PC-3 (cell line): Measurements from ENCODE around the gene FKBP1A. TPM values are rescaled to one million over a fixed set of nuclear protein-coding genes. Genes with fewer than 3 reads are reported as not detected.
A peak's percentile ranks its signal among the peaks of the same experiment; 100 is the strongest.

ENCODE experiments used
- ATAC-seq: fragments of 200-7000 bp; cut with Tn5 transposase; 2 replicates; pipeline ENCODE4 v1.9.1; 2020; ENCODE audit warnings: mild to moderate bottlenecking, moderate library complexity
- BruUV-seq: library from RNA; stranded (reverse); fragments of 400-500 nt; replicated peaks from 2 replicates; lab custom pipeline; 2021; lab: Mats Ljungman, UMichigan
- CTCF ChIA-PET: fragments of 300-600 bp; sonication (Branson Sonifier 250); formaldehyde crosslinking; loops from one replicate; lab custom pipeline; 2022; ENCODE audit warnings: antibody characterized with exemption; lab: Charles Lee
- POLR2A ChIA-PET: fragments of 300-600 bp; sonication (Branson Sonifier 250); formaldehyde crosslinking; loops from one replicate; lab custom pipeline; 2022; ENCODE audit warnings: antibody characterized with exemption; ENCODE audit not compliant: unreplicated experiment; lab: Charles Lee
- DNase-seq: peaks from one replicate; pipeline ENCODE4 v3.0.0-alpha.2; 2015
- H2AFZ ChIP-seq: fragments of 300-600 bp; sonication (generic); 2 replicates; pipeline ENCODE4 v1.6.0; 2016; ENCODE audit warnings: antibody characterized with exemption, low read length
- H3F3A ChIP-seq: fragments of 300-600 bp; sonication (generic); one replicate; pipeline ENCODE4 v1.6.0; 2017; ENCODE audit warnings: antibody characterized with exemption, low read length, control low read depth, mild to moderate bottlenecking; ENCODE audit not compliant: unreplicated experiment
- H3K27ac ChIP-seq: fragments of 300-600 bp; sonication (generic); 2 replicates; pipeline ENCODE4 v1.5.1; 2016; ENCODE audit warnings: mild to moderate bottlenecking, low read length
- H3K27me3 ChIP-seq: fragments of 300-600 bp; sonication (generic); 2 replicates; pipeline ENCODE4 v1.6.1; 2016; ENCODE audit warnings: low read length, mixed read lengths
- H3K36me3 ChIP-seq: fragments of 300-600 bp; sonication (generic); 2 replicates; pipeline ENCODE4 v1.6.1; 2016; ENCODE audit warnings: low read depth, mixed run types, low read length, mixed read lengths
- H3K4me1 ChIP-seq: fragments of 300-600 bp; sonication (generic); 2 replicates; pipeline ENCODE4 v1.5.1; 2016; ENCODE audit warnings: low read length; ENCODE audit not compliant: insufficient read depth
- H3K4me2 ChIP-seq: fragments of 300-600 bp; sonication (generic); 2 replicates; pipeline ENCODE4 v1.6.0; 2016; ENCODE audit warnings: low read length
- H3K4me3 ChIP-seq: fragments of 300-600 bp; sonication (generic); 2 replicates; pipeline ENCODE4 v1.5.1; 2016; ENCODE audit warnings: mild to moderate bottlenecking, low read length, mixed read lengths
- H3K79me2 ChIP-seq: fragments of 300-600 bp; sonication (generic); 2 replicates; pipeline ENCODE4 v1.6.1; 2017; ENCODE audit warnings: low read length, mixed read lengths
- H3K9ac ChIP-seq: fragments of 300-600 bp; sonication (generic); 2 replicates; pipeline ENCODE4 v1.6.0; 2016; ENCODE audit warnings: mild to moderate bottlenecking, low read length
- H3K9me2 ChIP-seq: fragments of 300-600 bp; sonication (generic); replicated peaks from 2 replicates; pipeline ENCODE4 v1.6.1; 2016; ENCODE audit warnings: mixed run types, low read length, mixed read lengths
- H3K9me3 ChIP-seq: fragments of 300-600 bp; sonication (generic); 2 replicates; pipeline ENCODE4 v1.6.1; 2016; ENCODE audit warnings: low read length, mixed read lengths
- H4K20me1 ChIP-seq: fragments of 300-600 bp; sonication (generic); 2 replicates; pipeline ENCODE4 v1.6.1; 2016; ENCODE audit warnings: low read length, mixed read lengths
- CTCF ChIP-seq: fragments of 300-600 bp; sonication (generic); conservative IDR thresholded peaks from 2 replicates; pipeline ENCODE4 v1.5.1; 2017; ENCODE audit warnings: antibody characterized with exemption, low read depth, mild to moderate bottlenecking, low read length
- EZH2 ChIP-seq: fragments of 300-600 bp; sonication (generic); IDR thresholded peaks from one replicate; pipeline ENCODE4 v1.6.1; 2017; ENCODE audit warnings: antibody characterized with exemption, mild to moderate bottlenecking, low read length; ENCODE audit not compliant: unreplicated experiment
- EZH2phosphoT487 ChIP-seq: fragments of 300-600 bp; sonication (generic); IDR thresholded peaks from 2 replicates; pipeline ENCODE4 v1.6.1; 2018; ENCODE audit warnings: mild to moderate bottlenecking, antibody characterized with exemption, low read length, borderline replicate concordance
- intact Hi-C: fragments of 100-400 bp; cut with micrococcal nuclease; formaldehyde crosslinking; loops from 2 replicates; pipeline ENCODE4 v1.9.0; 2023
- total RNA-seq: library from RNA; depleted of rRNA; stranded (reverse); fragments of >200 nt; gene quantifications from 2 replicates; pipeline ENCODE4 v1.2.3, GENCODE V29; 2014

Gene FKBP1A
- total RNA-seq, 1 experiment from 2014 or later, result 178 TPM

GRCh38 chr20:1389703-1390580 is 2.9 kb downstream of the FKBP1A start:
- ChIA-PET CTCF (interaction anchor here (0.6 kb wide), 2 partner anchors 53 to 61 kb away, joined by 3 to 10 read pairs; no protein-coding TSS in a partner anchor), POLR2A (no interaction called here)
- no peaks in the 10 kb centered on the region for H3K9me2 ChIP-seq
- H3K4me1 ChIP-seq, result peaks cover 65% of the 10 kb centered on the region
- H4K20me1 ChIP-seq, result peaks cover 69% of the 10 kb centered on the region
- H3K27me3 ChIP-seq, result no peaks in the 10 kb centered on the region
- TSS peak; percentile 0 for BruUV-seq
- ATAC-seq (no peak), DNase-seq (no peak)
- peak overlapping the region; percentile 79 for H3K4me3 ChIP-seq
- no peaks in the 10 kb centered on the region for H3F3A ChIP-seq
- no peak overlapping the region for H3K27ac ChIP-seq
- H3K9me3 ChIP-seq, result no peaks in the 10 kb centered on the region
- peak overlapping the region; percentile 86; the same call in 1 of the 2 replicates for H3K9ac ChIP-seq
- no peak overlapping the region for H2AFZ ChIP-seq
- intact Hi-C loops, result no loop called here
- H3K36me3 ChIP-seq, result peaks cover 28% of the 10 kb centered on the region
- peak overlapping the region; percentile 96 for H3K4me2 ChIP-seq
- TF ChIP-seq CTCF, result no peak
- no peak for TF ChIP-seq EZH2
- no peak for TF ChIP-seq EZH2phosphoT487
- peaks cover 85% of the 10 kb centered on the region for H3K79me2 ChIP-seq

GRCh38 chr20:1388741-1389483 is 3.9 kb downstream of the FKBP1A start:
- H3K9ac ChIP-seq, result no peak overlapping the region
- H3K27me3 ChIP-seq, result no peaks in the 10 kb centered on the region
- H3K36me3 ChIP-seq, result peaks cover 35% of the 10 kb centered on the region
- no TSS peak for BruUV-seq
- CTCF ChIA-PET, result no interaction called here
- peak overlapping the region; percentile 64 for H3K4me2 ChIP-seq
- peak overlapping the region; percentile 40; the same call in 1 of the 2 replicates for H3K4me3 ChIP-seq
- no peak for TF ChIP-seq EZH2phosphoT487
- no peak for TF ChIP-seq EZH2
- no peak for TF ChIP-seq CTCF
- H3K4me1 ChIP-seq, result peaks cover 70% of the 10 kb centered on the region
- DNase-seq (no peak), ATAC-seq (no peak)
- no peaks in the 10 kb centered on the region for H3K9me2 ChIP-seq
- peaks cover 78% of the 10 kb centered on the region for H4K20me1 ChIP-seq
- H3K27ac ChIP-seq, result no peak overlapping the region
- POLR2A ChIA-PET, result no interaction called here
- intact Hi-C loops, result no loop called here
- no peak overlapping the region for H2AFZ ChIP-seq
- no peaks in the 10 kb centered on the region for H3K9me3 ChIP-seq
- H3K79me2 ChIP-seq, result peaks cover 95% of the 10 kb centered on the region
- H3F3A ChIP-seq, result no peaks in the 10 kb centered on the region
